T-helper 2 cell treated with Interferon-gamma antibody and Interleukin-4, amounts not matched to agents 5 μg/mL and 100 μg/mL, for 36 hours (primary cell): Measurements from ENCODE around the gene SDK2.
A peak's percentile ranks its signal among the peaks of the same experiment; 100 is the strongest.
"Not testable (repeated sequence)": the region's sequence is repeated elsewhere in the genome, so short reads cannot be mapped to it uniquely, and the experiment has no call there.

Source experiments
- DNase-seq: peaks from one replicate; pipeline ENCODE4 v3.0.0; 2021; ENCODE audit warnings: low spot score
- H3K27ac Mint-ChIP-seq: one replicate; pipeline ENCODE4 v1.8.0; 2021; ENCODE audit warnings: mild to moderate bottlenecking, mixed read lengths
- H3K27me3 Mint-ChIP-seq: one replicate; pipeline ENCODE4 v1.8.0; 2021; ENCODE audit warnings: low read depth, mixed read lengths
- H3K36me3 Mint-ChIP-seq: one replicate; pipeline ENCODE4 v1.8.0; 2021; ENCODE audit warnings: low read depth, mixed read lengths
- H3K4me1 Mint-ChIP-seq: one replicate; pipeline ENCODE4 v1.8.0; 2021; ENCODE audit warnings: low read depth, mixed read lengths
- H3K4me3 Mint-ChIP-seq: one replicate; pipeline ENCODE4 v1.8.0; 2022; ENCODE audit warnings: mild to moderate bottlenecking, moderate library complexity, mixed read lengths
- H3K9me3 Mint-ChIP-seq: one replicate; pipeline ENCODE4 v1.8.0; 2021; ENCODE audit warnings: mixed read lengths

Gene SDK2

DNA sequence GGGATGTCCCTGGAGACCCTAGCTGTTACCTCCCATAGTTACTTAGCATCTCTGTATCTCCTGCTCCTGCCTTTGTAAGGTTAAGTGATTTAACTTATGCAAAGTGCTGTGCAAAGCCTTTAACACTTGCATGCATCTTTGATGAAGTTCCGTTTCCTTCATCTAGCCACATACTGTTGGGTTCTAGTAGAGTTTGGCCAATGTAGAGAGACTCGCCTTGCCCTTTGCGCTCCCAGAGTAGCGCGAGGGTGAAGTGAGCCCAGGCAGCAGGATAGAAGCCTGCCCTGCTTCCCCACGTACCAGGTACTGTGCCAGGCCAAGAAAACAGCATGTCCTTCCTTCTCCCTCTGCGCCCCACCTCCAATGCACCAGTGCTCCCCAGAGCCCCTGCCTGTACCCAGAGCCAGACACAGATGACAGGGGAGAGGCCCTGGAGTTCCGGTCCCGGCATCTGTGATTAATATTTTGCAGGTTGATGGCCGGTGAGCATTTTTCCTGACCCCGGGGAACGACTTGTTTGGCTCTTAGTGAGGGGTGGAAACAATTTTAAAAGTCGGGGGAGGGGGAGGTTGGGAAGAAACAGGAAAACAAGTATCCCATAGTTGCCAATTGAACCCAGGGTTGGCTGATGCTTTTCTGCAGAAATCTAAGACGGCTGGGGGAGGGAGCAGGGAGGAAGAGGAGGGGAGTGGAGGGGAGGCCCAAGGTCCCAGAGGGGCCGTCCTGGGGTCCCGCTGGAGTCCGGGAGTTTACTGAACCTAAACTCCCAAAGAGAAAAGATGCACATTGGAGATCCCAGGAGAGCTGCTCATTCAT lies 319.3 kb downstream of the SDK2 start:
- no peak for DNase-seq
- Mint-ChIP-seq H3K27ac (no peak overlapping the region), H3K4me1 (no peaks in the 10 kb centered on the region), H3K9me3 (no peaks in the 10 kb centered on the region), H3K4me3 (no peak overlapping the region), H3K36me3 (no peaks in the 10 kb centered on the region), H3K27me3 (peaks cover 2% of the 10 kb centered on the region)

DNA sequence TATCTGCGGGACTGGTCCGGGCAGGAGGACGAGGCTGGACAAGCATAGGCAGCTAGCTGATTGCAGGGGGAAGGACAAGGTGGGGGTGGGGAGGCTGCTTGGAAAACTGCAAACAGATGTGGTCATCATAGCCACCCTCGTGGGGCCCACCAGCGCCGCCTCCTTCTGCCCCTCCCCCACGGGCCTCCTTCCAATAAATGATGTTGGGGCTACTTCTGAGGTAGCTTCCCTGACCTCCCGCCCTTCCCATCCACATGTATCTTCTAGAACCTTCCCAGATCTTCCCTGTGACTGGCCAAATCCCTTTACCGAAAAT lies 320.1 kb downstream of the SDK2 start:
- H3K27me3 Mint-ChIP-seq: peaks cover 3% of the 10 kb centered on the region
- H3K4me1 Mint-ChIP-seq: no peaks in the 10 kb centered on the region
- H3K27ac Mint-ChIP-seq: no peak overlapping the region
- DNase-seq: no peak
- H3K4me3 Mint-ChIP-seq: no peak overlapping the region
- no peaks in the 10 kb centered on the region for H3K36me3 Mint-ChIP-seq
- no peaks in the 10 kb centered on the region for H3K9me3 Mint-ChIP-seq

DNA sequence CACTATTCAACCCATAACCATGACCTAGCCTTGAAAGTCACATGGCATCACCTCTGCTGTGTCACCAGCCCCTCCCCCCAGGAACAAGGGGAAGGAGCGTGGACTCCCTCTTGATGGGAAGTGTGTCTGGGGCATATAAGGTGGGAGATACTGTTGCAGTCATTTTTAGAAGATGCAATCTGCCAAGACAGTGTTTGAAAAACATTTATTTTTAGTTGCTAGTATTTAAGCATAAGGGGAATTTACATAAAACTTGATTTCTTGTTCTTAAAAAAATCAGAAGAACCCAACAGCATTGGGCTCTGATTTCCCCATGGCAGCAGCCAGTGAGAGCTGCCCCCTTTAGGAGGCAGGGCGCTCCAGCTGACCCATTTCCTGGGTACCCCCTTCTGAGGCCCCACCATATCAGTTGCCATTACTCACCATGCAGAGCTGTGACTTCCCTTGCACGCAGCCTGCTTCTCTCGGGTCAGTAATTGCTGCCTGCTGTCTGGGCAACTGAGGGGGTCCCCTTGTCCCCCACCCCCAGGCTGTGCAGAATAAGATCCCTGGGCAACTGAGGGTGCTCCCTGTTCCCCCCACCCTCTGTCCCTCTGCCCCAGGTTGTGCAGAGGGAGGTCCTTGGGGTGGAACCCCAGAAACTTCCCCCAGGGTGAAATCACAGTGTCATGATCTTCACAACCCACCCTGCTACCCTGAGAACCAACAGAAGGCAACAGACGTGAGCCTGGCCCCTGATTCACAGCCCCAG lies 320.7 kb downstream of the SDK2 start:
- no peak overlapping the region for H3K4me3 Mint-ChIP-seq
- peaks cover 3% of the 10 kb centered on the region for H3K27me3 Mint-ChIP-seq
- DNase-seq: no peak

DNA sequence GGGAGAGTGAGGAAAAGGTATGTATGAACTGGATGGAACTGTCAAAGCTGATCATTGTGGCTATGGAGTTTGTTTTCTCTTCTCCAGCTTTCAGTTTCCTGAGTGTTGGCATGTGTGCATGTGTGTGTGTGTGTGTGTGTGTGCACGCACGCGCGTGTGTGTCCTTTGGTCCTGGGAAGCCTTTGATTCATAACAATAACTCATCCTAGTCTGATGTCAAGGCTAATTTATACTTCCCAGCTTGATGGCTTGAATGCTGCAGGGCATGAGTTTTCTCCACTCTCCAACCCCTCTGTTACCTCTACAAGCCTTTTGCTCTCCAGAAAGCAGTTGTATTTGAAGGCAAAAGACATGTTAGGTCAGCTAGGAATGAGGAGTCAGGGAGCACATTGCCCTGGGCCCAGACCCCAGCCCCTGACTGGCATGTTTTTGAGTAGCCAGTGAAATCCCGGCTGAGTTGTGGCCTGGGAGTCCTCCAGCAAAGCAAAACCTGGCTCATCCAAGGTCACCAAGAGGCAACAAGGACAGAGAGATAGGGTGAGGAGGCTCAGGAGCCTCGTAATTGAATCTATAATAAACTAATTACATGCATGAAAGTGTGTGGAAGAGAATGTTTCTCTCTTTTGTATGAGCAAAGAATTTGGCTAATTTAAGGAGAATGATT lies 323.5 kb downstream of the SDK2 start:
- Mint-ChIP-seq H3K4me1 (no peaks in the 10 kb centered on the region), H3K36me3 (no peaks in the 10 kb centered on the region), H3K27me3 (peaks cover 3% of the 10 kb centered on the region), H3K9me3 (no peaks in the 10 kb centered on the region), H3K4me3 (no peak overlapping the region), H3K27ac (no peak overlapping the region)
- DNase-seq: no peak

More for the DNA sequence above, 320.7 kb downstream of the SDK2 start:
- Mint-ChIP-seq H3K4me1 (no peaks in the 10 kb centered on the region), H3K9me3 (no peaks in the 10 kb centered on the region), H3K36me3 (no peaks in the 10 kb centered on the region), H3K27ac (no peak overlapping the region)

DNA sequence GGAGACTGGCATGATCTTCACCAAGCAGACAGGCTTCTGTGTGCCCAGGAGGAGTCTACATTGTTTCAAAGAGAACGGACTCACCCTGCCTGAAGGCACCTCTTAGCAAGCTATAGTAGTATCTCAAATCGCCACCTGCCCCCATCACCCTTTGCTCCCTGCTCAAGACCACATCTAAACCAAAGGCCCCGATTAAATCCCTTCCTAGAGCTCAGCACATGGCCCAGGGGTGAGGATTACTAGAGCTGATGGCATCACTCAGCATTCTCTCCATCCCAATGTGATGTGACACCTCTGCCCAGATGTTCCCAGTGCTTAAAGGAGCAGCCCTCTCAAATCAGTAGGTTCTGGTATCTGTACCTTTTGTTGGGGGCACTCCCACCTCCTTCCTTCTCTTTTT lies 324.5 kb downstream of the SDK2 start:
- Mint-ChIP-seq H3K27ac (no peak overlapping the region), H3K9me3 (no peaks in the 10 kb centered on the region), H3K27me3 (peaks cover 3% of the 10 kb centered on the region), H3K4me3 (no peak overlapping the region), H3K36me3 (no peaks in the 10 kb centered on the region), H3K4me1 (no peaks in the 10 kb centered on the region)
- no peak for DNase-seq

DNA sequence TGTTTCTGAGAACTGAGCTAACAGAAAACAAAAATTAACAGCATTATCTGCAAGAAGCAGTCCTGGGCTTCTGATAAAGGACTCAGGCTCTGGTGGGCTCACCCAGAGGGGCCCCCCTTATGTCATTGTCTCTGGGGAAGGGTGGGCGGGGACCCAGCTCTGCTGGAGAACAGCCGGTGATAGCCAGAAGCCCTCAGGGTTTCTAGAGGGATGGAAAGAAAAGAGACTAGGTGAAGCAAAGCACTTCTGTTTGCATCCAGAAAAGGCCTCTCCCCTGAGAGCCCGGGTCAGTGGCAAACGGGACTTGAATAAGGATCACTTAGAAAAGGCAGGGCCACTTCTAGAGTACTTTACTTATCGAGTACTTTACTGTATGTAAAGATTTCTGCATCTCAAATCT lies 325.4 kb downstream of the SDK2 start:
- H3K9me3 Mint-ChIP-seq: no peaks in the 10 kb centered on the region
- no peak overlapping the region for H3K27ac Mint-ChIP-seq
- H3K36me3 Mint-ChIP-seq: no peaks in the 10 kb centered on the region

DNA sequence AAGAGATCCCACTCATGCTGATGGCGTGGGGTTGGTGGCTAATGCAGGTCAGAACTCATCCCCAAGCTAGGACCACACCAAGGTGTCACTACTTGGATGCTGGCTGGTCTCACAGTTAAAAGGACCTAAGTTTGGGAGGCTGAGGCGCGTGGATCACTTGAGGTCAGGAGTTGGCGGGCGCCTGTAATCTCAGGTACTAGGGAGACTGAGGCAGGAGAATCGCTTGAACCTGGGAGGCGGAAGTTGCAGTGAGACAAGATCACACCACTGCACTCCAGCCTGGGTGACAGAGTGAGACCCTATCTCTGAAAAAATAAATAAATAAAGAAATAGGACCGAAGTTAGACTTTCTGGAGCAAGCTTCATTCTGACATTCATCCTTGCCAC lies 325.8 kb downstream of the SDK2 start:
- Mint-ChIP-seq H3K27ac (no peak overlapping the region), H3K4me3 (no peak overlapping the region), H3K27me3 (peaks cover 4% of the 10 kb centered on the region), H3K36me3 (no peaks in the 10 kb centered on the region), H3K9me3 (no peaks in the 10 kb centered on the region), H3K4me1 (peaks cover under 1% of the 10 kb centered on the region)
- DNase-seq: no peak

More for the DNA sequence above, 325.4 kb downstream of the SDK2 start:
- no peak overlapping the region for H3K4me3 Mint-ChIP-seq
- H3K27me3 Mint-ChIP-seq: peaks cover 3% of the 10 kb centered on the region
- H3K4me1 Mint-ChIP-seq: no peaks in the 10 kb centered on the region
- no peak for DNase-seq

DNA sequence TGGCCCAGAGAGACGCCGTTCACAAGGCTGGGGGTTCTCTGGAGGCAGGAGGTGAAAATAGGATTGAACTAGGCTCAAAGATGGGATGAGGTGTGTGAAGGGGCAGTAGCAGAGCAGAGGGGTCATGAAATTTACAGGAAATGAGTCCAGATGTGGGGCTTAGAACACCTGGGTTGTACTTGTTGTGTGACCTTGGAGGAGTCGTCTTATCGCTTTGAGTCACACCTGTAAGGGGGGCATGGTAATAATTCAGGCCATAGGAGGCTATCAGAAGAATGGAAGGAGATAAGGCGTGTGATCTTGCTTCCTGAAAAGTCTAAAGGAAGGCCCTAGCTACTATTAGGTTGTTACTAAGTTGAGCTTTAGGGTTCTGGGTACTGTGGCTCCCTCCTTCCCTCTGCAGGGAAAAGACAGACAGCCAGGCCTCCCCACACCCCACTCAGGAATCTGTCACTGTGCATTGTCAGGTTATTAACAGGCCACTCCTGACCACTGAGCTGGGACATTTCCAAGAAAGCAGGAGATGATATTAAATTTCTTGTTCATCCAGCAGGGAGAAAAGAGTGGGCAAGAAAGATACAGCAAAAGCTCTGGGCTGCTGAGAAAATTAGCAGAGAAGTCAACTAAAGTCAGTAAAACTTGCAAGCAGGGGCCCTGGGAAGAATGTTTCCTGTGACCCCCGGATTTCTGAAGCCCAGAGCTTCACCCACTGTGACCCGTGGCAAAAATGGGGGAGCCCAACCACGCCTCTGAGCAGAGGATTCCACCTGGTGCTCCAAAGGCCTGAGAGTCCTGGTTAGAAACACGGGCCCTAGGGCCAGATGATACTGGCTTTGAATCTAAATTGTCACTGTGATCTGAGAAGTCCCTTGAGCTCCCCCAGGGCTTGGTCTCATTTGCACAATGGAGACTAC lies 326.5 kb downstream of the SDK2 start:
- Mint-ChIP-seq H3K36me3 (no peaks in the 10 kb centered on the region), H3K4me3 (no peak overlapping the region)

DNA sequence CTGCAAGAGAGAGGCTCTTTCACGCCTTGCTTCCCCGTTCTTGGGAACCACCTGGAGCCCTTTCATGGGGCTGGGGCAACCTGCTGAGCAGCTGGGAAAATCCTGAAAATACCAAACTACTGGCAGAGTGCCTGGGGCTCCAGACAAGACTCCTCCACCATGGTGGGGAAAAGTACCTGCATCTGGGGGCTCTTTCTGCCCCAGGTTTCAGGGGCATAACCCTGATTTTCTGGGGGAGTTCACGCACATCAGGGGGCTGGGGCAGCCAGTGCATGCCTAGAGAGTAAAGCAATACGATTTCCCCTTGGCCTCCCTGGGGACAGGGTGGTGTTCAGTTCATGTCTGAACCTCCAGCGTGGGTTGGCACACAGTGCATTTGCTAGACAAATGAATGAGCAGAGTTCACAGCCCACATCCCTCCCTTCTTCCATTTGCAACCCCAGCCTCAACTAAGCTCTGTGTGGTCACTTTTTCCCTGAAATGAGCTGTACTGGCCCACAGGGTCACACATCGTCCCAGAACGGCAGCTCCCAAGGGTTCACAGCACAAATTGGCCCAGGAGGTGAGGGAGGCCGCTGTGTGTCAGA lies 327.2 kb downstream of the SDK2 start:
- no peak overlapping the region for H3K4me3 Mint-ChIP-seq
- peaks cover 2% of the 10 kb centered on the region for H3K4me1 Mint-ChIP-seq
- H3K9me3 Mint-ChIP-seq: no peaks in the 10 kb centered on the region
- no peak overlapping the region for H3K27ac Mint-ChIP-seq
- no peaks in the 10 kb centered on the region for H3K36me3 Mint-ChIP-seq
- no peak for DNase-seq
- peaks cover 6% of the 10 kb centered on the region for H3K27me3 Mint-ChIP-seq

More for the DNA sequence above, 326.5 kb downstream of the SDK2 start:
- Mint-ChIP-seq H3K27me3 (peaks cover 6% of the 10 kb centered on the region), H3K27ac (no peak overlapping the region), H3K4me1 (peaks cover 2% of the 10 kb centered on the region), H3K9me3 (no peaks in the 10 kb centered on the region)
- DNase-seq: no peak

DNA sequence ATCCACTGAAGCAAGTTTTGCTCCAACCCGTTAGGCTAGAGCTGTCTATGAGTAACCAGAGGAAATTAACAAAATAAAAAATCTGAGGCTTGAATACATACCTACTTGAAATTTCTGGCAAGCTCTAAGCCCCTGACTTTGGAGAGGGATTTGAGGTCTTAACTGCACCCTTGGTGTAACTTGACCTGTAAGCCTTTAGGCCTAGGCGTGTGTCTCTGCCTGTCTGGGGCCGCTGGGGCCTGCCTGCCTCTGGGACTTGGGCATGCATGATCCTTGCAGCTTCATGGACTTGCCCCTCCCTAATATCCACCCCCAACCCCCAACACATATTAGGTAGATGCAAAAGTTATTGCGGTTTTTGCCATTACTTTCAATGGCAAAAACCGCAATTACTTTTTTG lies 328.8 kb downstream of the SDK2 start:
- Mint-ChIP-seq H3K9me3 (no peaks in the 10 kb centered on the region), H3K27me3 (peaks cover 6% of the 10 kb centered on the region), H3K36me3 (no peaks in the 10 kb centered on the region), H3K4me3 (no peak overlapping the region), H3K27ac (no peak overlapping the region), H3K4me1 (peaks cover 3% of the 10 kb centered on the region)
- no peak for DNase-seq

DNA sequence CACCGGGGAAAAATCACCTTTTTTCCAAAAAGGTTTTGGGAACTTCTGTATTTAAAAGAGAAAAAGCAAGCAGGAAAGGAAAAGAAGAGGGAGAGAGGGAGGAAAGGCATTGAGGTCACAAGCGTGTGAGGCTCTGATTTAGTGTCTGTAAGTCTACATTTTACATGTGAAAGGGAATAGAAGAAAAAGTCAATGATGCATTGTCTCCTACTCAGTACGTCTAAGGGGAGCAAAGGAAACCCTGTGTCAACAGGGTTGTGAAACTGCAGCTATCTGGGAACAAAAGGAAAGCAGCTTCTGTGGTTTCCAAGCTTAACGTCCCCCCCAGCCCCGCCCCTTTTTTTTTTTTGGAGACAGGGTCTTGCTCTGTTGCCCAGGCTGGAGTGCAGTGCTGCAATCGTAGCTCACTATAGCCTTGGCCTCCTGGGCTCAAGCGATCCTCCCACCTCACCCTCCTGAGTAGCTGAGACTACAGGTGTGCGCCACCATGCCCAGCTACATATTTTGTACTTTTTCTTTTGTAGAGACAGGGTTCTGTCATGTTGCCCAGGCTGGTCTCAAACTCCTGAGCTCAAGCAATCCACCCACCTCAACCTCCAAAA lies 330.6 kb downstream of the SDK2 start:
- Mint-ChIP-seq H3K27ac (no peak overlapping the region), H3K36me3 (no peaks in the 10 kb centered on the region), H3K9me3 (no peaks in the 10 kb centered on the region), H3K4me3 (peak overlapping the region; percentile 22), H3K4me1 (peaks cover 12% of the 10 kb centered on the region), H3K27me3 (peaks cover 5% of the 10 kb centered on the region)
- DNase-seq: no peak

DNA sequence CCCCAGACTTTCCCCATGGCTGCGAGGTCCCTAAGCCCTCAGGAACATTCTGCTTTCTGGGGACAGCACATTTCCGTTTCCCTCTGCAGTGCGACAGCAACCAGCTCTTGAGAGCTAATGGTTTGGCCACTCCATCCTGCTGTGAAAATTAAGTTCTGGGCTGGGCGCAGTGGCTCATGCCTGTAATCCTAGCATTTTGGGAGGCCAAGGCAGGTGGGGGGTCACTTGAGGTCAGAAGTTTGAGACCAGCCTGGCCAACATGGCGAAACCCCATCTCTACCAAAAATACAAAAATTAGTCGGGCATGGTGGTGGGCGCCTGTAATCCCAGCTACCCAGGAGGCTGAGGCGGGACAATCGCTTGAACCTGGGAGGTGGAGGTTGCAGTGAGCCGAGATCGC lies 331.4 kb downstream of the SDK2 start:
- H3K9me3 Mint-ChIP-seq, DNase-seq, H3K27me3 Mint-ChIP-seq, H3K4me3 Mint-ChIP-seq, H3K36me3 Mint-ChIP-seq, H3K27ac Mint-ChIP-seq: not testable (repeated sequence)
- peaks cover 12% of the 10 kb centered on the region for H3K4me1 Mint-ChIP-seq
